HG02870 (cell line): ENCODE measurements around the gene KIAA0513.

Experiments
- ATAC-seq: cut with Tn5 transposase; IDR thresholded peaks from one replicate; pipeline ENCODE4 v1.9.1; 2021; ENCODE audit warnings: mild to moderate bottlenecking, moderate library complexity; ENCODE audit not compliant: unreplicated experiment

Gene KIAA0513, protein sequence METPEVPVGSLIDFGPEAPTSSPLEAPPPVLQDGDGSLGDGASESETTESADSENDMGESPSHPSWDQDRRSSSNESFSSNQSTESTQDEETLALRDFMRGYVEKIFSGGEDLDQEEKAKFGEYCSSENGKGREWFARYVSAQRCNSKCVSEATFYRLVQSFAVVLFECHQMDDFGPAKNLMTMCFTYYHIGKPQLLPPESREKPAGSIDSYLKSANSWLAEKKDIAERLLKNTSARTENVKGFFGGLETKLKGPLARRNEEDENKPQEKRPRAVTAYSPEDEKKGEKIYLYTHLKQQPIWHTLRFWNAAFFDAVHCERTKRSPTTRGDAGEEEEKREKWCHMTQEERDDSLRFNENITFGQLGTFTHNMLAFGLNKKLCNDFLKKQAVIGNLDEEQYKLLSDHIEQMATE

DNA sequence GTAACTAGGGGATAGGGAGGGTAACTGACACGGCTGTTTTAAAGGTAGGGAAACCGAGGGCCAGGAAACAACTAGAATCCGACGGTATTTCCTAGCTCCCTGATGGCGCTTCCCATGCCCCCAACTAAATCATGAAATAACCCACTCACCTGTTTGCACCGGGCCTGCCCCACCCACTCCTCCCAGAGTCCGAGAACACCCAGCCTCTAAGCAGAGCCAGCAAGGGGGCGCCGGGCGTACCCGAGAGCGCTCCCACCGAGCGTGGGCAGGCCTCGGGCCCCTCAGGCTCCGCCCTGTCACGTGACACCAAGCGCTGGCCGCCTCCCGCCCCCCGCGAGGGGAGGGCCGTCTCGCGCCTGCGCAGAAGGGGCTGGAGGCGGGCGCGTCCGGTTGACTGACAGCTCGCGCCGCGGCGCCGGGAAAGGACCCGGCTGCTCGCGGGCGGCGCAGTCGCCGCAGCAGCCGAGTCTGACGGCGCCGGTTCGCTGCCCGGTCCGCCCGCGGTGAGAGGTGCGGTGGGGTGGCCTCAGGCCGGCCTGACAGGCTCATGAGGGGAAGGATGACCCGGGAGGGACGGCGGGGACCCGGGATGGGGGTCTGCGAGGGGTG is at the start of gene KIAA0513:
Gene KIAA0513 (plus strand): TSS at position 447 of the 609 bp plus-strand sequence. CDS start 39,277 bp downstream, outside the sequence.
- peak; percentile 72 for ATAC-seq

GRCh38 chr16:84979516-84979915 is 48.1 kb upstream of the KIAA0513 start:
- no peak for ATAC-seq

DNA sequence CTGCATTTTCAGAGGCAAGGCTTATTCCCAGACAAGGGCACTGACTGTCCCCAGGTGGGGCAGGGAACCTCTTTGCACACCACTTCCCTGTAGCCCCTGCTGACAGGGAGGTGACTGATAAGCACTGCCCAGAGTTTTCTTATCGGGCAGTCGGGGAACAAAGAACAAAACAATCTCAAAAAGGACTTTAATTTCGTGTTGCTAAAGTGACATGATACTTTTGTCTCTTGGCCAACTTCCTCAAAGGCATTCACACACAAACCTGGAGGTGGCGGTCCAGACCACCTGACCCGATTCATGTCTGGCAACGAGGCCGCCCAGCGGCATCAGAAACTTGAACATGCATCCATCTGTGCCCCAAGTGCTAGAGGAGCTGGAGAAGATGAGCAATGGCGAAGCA is 45.2 kb upstream of the KIAA0513 start:
- no peak for ATAC-seq

DNA sequence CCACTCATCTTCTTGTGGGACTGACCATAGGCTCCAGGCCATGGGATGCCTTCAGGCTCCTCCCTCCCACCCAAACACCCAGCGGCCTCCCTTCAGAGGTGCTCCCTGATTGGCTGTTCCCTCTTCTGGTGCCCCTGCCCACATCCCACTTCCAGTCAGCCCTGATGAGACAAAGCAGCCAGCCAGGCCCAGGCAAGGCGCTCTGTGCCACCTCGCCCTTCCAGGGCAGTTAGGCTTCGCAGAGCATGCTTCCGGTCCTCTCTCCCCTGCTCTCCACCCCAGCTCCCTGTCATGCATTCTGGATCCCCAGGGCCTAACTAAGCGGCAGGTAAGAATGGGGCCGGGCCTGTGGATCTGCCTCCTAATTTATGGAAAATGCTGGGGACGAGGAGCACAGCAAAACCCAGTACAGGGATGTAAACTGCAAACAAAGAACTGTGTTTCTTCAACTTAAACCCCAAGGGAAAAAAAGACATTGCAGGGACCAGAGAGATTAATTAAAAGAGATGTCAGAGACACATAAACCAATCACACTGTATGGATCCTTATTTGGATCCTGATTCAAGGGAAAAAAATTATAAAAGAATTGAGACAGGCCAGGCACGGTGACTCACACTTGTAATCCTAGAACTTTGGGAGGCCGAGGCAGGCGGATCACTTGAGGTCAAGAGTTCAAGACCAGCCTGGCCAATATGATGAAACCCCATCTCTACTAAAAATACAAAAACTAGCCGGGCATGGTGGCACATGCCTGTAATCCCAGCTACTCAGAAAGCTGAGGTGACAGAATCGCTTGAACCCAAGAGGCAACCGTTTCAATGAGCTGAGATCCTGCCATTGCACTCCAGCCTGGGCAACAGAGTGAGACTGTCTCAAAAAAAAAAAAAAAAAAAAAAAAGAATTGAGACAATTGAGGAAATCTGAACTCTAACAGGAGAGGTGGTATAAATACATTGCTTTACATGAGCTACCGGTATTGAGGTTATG is 42.2 kb upstream of the KIAA0513 start:
- ATAC-seq: no peak

DNA sequence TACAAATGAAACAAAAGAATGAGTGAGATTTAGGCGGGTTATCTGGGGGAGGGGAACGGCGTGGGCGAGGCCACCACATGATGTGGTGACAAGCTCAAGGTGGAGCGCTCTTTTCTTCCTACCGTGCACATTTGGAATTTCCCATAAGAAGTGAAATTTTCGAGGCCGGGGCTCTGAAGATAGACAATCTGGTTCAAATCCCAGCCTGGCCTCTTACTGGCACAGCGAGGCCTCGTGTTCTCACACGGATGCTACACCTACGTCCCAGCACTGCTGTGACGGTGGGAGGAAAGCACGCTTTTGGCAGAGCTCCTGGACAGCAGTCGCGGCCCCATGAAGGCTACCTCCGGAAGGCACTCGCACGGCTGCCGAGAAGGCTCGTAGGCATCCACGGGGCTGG is 41.5 kb upstream of the KIAA0513 start:
- no peak for ATAC-seq

DNA sequence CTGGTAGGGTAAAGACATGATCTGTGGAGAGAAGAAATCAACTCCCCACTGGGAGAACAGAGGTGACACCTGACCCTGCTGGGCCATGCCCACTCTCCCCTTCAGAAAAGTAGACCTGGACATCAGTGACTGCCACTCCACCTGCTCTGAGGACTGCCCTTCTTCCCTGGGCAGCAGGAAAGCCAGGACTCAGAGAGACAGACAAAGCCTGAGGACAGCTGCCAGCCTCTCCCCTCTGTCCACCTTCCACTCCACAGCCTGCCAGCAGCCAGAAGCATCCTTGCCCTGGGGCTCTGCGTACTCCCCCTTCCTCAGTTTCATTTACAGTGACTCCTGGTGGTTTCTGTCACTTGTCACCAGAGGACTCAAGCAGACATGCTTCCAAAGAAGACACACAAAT is 40.7 kb upstream of the KIAA0513 start:
- no peak for ATAC-seq

- ATAC-seq: no peak
Measured at GRCh38 chr16:84988328-84989080, 39.1 kb upstream of the KIAA0513 start.

GRCh38 chr16:84989749-84990620 is 37.6 kb upstream of the KIAA0513 start:
- no peak for ATAC-seq

DNA sequence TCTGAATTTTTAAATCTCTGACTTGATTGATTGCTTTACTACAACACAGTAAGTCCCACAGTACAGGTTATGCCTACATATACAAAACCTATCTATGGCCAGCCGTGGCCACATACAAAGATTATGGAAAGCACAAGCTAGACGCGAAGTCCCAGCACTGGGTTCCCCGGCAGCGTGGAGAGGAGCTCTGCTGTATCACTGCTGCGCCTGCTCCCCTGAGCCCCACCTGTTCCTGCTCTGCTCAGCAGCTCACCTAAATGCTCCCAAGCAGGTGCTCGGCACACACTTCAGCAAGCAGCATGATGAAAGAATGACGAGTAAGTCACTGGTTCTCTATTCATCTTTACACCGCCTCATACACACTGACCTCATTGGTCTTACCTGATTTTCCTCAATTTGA is 36.8 kb upstream of the KIAA0513 start:
- ATAC-seq: no peak

DNA sequence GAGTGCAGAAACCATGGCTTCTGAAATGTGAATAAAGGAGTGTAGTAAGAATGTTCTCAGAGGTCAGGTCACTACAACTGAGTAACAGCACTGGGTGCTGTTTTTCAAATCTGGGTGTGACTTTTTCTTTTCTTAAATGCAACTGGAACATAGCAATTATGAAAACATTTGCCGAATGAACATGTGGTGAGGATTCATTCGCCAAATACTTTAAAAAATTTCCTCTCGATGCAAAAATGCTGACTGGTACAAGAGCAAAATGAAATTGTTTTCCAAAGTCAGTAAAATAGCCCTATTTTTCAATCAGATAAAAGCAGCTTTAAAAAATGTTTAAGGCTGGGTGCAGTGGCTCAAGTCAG is 34.9 kb upstream of the KIAA0513 start:
- ATAC-seq: no peak

DNA sequence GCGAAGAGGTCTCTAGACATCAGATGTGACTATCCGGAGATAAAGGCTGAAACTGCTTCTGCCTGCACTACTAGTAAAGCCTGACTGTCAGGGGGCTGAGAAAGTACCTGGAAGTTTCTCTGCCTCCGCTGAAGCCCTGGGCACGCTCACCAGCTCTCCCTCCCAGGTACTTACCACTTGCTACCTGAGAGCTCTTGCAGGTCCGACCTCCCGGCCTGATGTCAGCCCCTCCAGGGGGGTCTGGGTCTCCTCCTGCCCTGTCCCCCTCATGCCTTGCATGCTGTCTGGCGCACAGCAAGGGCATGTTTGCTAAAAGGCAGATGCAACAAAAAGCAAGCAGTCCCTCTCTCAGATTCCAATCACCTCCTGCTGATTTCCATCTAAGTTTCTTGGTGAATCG is 33.7 kb upstream of the KIAA0513 start:
- no peak for ATAC-seq

- no peak for ATAC-seq
Measured at GRCh38 chr16:84995663-84996062, 31.9 kb upstream of the KIAA0513 start.

DNA sequence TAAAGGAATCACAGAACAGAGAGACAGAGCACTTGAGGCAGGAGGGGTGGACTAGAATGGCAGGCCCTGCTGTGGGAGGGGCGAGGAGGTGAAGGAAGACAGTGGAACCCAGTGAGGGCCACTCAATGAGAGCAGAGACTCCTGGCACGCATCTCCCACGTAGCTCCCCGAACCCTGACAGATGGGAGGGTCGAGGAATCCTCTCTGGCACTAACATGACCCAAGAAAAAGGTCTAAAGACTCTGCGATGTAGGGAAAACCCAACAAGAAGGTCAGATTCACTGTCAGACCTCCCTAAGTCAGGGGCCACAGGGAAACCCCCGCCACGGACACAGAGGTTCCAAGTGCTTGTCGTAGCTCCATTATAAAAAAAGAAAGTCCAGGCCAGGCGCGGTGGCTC is 31.2 kb upstream of the KIAA0513 start:
- ATAC-seq: no peak

DNA sequence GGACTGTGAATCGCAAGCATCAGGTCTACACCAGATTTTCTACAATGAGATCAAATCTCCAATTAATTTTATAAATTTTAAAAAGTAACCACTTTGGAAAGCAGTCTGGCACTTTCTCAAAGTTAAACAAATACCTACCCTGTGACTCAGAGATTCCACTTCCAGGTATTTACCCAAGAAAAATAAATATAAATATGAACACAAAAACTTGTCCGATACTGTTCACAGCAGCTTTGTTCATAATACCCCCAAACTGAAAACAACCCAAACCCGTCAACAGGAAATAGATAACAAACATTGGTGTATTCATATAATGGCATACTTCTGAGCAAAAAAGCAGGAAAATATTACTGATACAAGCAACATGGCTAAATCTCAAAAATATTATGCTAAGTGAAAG is 28.4 kb upstream of the KIAA0513 start:
- no peak for ATAC-seq

GRCh38 chr16:84999857-85000480 is 27.6 kb upstream of the KIAA0513 start:
- no peak for ATAC-seq

GRCh38 chr16:85002099-85002541 is 25.5 kb upstream of the KIAA0513 start:
- ATAC-seq: no peak

GRCh38 chr16:85002608-85003007 is 25.0 kb upstream of the KIAA0513 start:
- ATAC-seq: no peak

DNA sequence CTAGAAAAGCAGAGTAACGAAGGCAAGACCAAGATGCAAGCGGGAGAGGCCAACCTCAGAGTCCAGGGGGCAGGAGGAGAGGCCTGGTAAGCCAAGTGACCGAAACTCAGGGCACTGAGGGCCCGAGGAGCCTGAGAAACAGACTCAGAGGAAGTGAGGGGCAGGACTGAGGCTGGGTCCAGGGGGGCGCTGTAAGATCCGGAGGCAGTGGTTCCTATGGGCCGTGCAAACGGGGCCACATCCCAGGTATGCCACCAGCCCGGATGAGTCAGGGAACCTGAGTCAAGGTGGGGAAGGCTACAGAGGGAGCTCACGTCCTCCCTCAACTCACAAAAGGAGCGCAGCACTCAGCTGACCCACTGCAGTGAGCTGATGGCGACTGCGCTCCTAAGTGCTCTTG is 24.5 kb upstream of the KIAA0513 start:
- no peak for ATAC-seq
